PC-3 (cell line): Measurements from ENCODE around the gene AFG1L. TPM values are rescaled to one million over a fixed set of nuclear protein-coding genes. Genes with fewer than 3 reads are reported as not detected.

ENCODE experiments used
- ATAC-seq: fragments of 200-7000 bp; cut with Tn5 transposase; 2 replicates; pipeline ENCODE4 v1.9.1; 2020; ENCODE audit warnings: mild to moderate bottlenecking, moderate library complexity
- BruUV-seq: library from RNA; stranded (reverse); fragments of 400-500 nt; replicated peaks from 2 replicates; lab custom pipeline; 2021; lab: Mats Ljungman, UMichigan
- CTCF ChIA-PET: fragments of 300-600 bp; sonication (Branson Sonifier 250); formaldehyde crosslinking; loops from one replicate; lab custom pipeline; 2022; ENCODE audit warnings: antibody characterized with exemption; lab: Charles Lee
- POLR2A ChIA-PET: fragments of 300-600 bp; sonication (Branson Sonifier 250); formaldehyde crosslinking; loops from one replicate; lab custom pipeline; 2022; ENCODE audit warnings: antibody characterized with exemption; ENCODE audit not compliant: unreplicated experiment; lab: Charles Lee
- DNase-seq: peaks from one replicate; pipeline ENCODE4 v3.0.0-alpha.2; 2015
- H2AFZ ChIP-seq: fragments of 300-600 bp; sonication (generic); 2 replicates; pipeline ENCODE4 v1.6.0; 2016; ENCODE audit warnings: antibody characterized with exemption, low read length
- H3F3A ChIP-seq: fragments of 300-600 bp; sonication (generic); one replicate; pipeline ENCODE4 v1.6.0; 2017; ENCODE audit warnings: antibody characterized with exemption, low read length, control low read depth, mild to moderate bottlenecking; ENCODE audit not compliant: unreplicated experiment
- H3K27ac ChIP-seq: fragments of 300-600 bp; sonication (generic); 2 replicates; pipeline ENCODE4 v1.5.1; 2016; ENCODE audit warnings: mild to moderate bottlenecking, low read length
- H3K27me3 ChIP-seq: fragments of 300-600 bp; sonication (generic); 2 replicates; pipeline ENCODE4 v1.6.1; 2016; ENCODE audit warnings: low read length, mixed read lengths
- H3K36me3 ChIP-seq: fragments of 300-600 bp; sonication (generic); 2 replicates; pipeline ENCODE4 v1.6.1; 2016; ENCODE audit warnings: low read depth, mixed run types, low read length, mixed read lengths
- H3K4me1 ChIP-seq: fragments of 300-600 bp; sonication (generic); 2 replicates; pipeline ENCODE4 v1.5.1; 2016; ENCODE audit warnings: low read length; ENCODE audit not compliant: insufficient read depth
- H3K4me2 ChIP-seq: fragments of 300-600 bp; sonication (generic); 2 replicates; pipeline ENCODE4 v1.6.0; 2016; ENCODE audit warnings: low read length
- H3K4me3 ChIP-seq: fragments of 300-600 bp; sonication (generic); 2 replicates; pipeline ENCODE4 v1.5.1; 2016; ENCODE audit warnings: mild to moderate bottlenecking, low read length, mixed read lengths
- H3K79me2 ChIP-seq: fragments of 300-600 bp; sonication (generic); 2 replicates; pipeline ENCODE4 v1.6.1; 2017; ENCODE audit warnings: low read length, mixed read lengths
- H3K9ac ChIP-seq: fragments of 300-600 bp; sonication (generic); 2 replicates; pipeline ENCODE4 v1.6.0; 2016; ENCODE audit warnings: mild to moderate bottlenecking, low read length
- H3K9me2 ChIP-seq: fragments of 300-600 bp; sonication (generic); replicated peaks from 2 replicates; pipeline ENCODE4 v1.6.1; 2016; ENCODE audit warnings: mixed run types, low read length, mixed read lengths
- H3K9me3 ChIP-seq: fragments of 300-600 bp; sonication (generic); 2 replicates; pipeline ENCODE4 v1.6.1; 2016; ENCODE audit warnings: low read length, mixed read lengths
- H4K20me1 ChIP-seq: fragments of 300-600 bp; sonication (generic); 2 replicates; pipeline ENCODE4 v1.6.1; 2016; ENCODE audit warnings: low read length, mixed read lengths
- CTCF ChIP-seq: fragments of 300-600 bp; sonication (generic); conservative IDR thresholded peaks from 2 replicates; pipeline ENCODE4 v1.5.1; 2017; ENCODE audit warnings: antibody characterized with exemption, low read depth, mild to moderate bottlenecking, low read length
- EZH2 ChIP-seq: fragments of 300-600 bp; sonication (generic); IDR thresholded peaks from one replicate; pipeline ENCODE4 v1.6.1; 2017; ENCODE audit warnings: antibody characterized with exemption, mild to moderate bottlenecking, low read length; ENCODE audit not compliant: unreplicated experiment
- EZH2phosphoT487 ChIP-seq: fragments of 300-600 bp; sonication (generic); IDR thresholded peaks from 2 replicates; pipeline ENCODE4 v1.6.1; 2018; ENCODE audit warnings: mild to moderate bottlenecking, antibody characterized with exemption, low read length, borderline replicate concordance
- intact Hi-C: fragments of 100-400 bp; cut with micrococcal nuclease; formaldehyde crosslinking; loops from 2 replicates; pipeline ENCODE4 v1.9.0; 2023
- total RNA-seq: library from RNA; depleted of rRNA; stranded (reverse); fragments of >200 nt; gene quantifications from 2 replicates; pipeline ENCODE4 v1.2.3, GENCODE V29; 2014

Gene AFG1L
- total RNA-seq, 1 experiment from 2014 or later: 3.6 TPM

GRCh38 chr6:108341372-108341771 lies 46.5 kb downstream of the AFG1L start:
- ChIA-PET CTCF (no interaction called here), POLR2A (interaction anchor here (0.6 kb wide), 1 partner anchor 507 kb away, joined by 3 read pairs; the partner anchor contains the start of gene ARMC2)

GRCh38 chr6:108343894-108344293 lies 49.0 kb downstream of the AFG1L start:
- BruUV-seq: no TSS peak

More at GRCh38 chr6:108341372-108341771, 46.5 kb downstream of the AFG1L start:
- Histone ChIP-seq H3K9ac (no peak overlapping the region), H2AFZ (no peak overlapping the region), H3K9me2 (no peaks in the 10 kb centered on the region), H3F3A (no peaks in the 10 kb centered on the region), H3K27ac (no peak overlapping the region), H3K9me3 (no peaks in the 10 kb centered on the region), H3K79me2 (no peaks in the 10 kb centered on the region), H4K20me1 (no peaks in the 10 kb centered on the region), H3K4me1 (no peaks in the 10 kb centered on the region), H3K4me3 (no peak overlapping the region), H3K27me3 (no peaks in the 10 kb centered on the region), H3K36me3 (no peaks in the 10 kb centered on the region), H3K4me2 (no peak overlapping the region)
- no peak for ATAC-seq
- intact Hi-C loops: no loop called here
- TF ChIP-seq CTCF (no peak), EZH2 (no peak), EZH2phosphoT487 (no peak)
- DNase-seq: no peak
- no TSS peak for BruUV-seq

More at GRCh38 chr6:108343894-108344293, 49.0 kb downstream of the AFG1L start:
- no peak overlapping the region for H2AFZ ChIP-seq
- H3K4me1 ChIP-seq: no peaks in the 10 kb centered on the region
- no peak for TF ChIP-seq CTCF
- no peak for TF ChIP-seq EZH2
- no peak for TF ChIP-seq EZH2phosphoT487
- no peaks in the 10 kb centered on the region for H3K36me3 ChIP-seq
- H3K79me2 ChIP-seq: no peaks in the 10 kb centered on the region
- H3K4me2 ChIP-seq: no peak overlapping the region
- H3K27me3 ChIP-seq: no peaks in the 10 kb centered on the region
- H3K9me3 ChIP-seq: no peaks in the 10 kb centered on the region
- H3K9ac ChIP-seq: no peak overlapping the region
- H3F3A ChIP-seq: no peaks in the 10 kb centered on the region
- ChIA-PET POLR2A (no interaction called here), CTCF (no interaction called here)
- DNase-seq (no peak), ATAC-seq (no peak)
- H4K20me1 ChIP-seq: no peaks in the 10 kb centered on the region
- H3K4me3 ChIP-seq: no peak overlapping the region
- H3K9me2 ChIP-seq: no peaks in the 10 kb centered on the region
- intact Hi-C loops: no loop called here
- no peak overlapping the region for H3K27ac ChIP-seq
